HepG2 (cell line): ENCODE data around the gene RBM23. TPM values are rescaled to one million over a fixed set of nuclear protein-coding genes. Genes with fewer than 3 reads are reported as not detected.

Experiments
- AKAP8 ChIP-seq: sonication (generic); formaldehyde crosslinking; IDR thresholded peaks from 2 replicates; pipeline ENCODE4 v1.5.1; 2020; ENCODE audit warnings: mild to moderate bottlenecking, missing genetic modification reagents
- ARHGAP35 ChIP-seq: sonication (generic); formaldehyde crosslinking; IDR thresholded peaks from 2 replicates; pipeline ENCODE4 v1.9.0; 2022; ENCODE audit warnings: mild to moderate bottlenecking, inconsistent platforms, moderate library complexity, missing genetic modification reagents, borderline replicate concordance
- ARNTL ChIP-seq: sonication (generic); formaldehyde crosslinking; IDR thresholded peaks from 2 replicates; pipeline ENCODE4 v1.4.0; 2020; ENCODE audit warnings: mild to moderate bottlenecking, missing genetic modification reagents
- CREM ChIP-seq, 2 experiments: sonication (generic) in 1 of 2; formaldehyde crosslinking in 1 of 2; IDR thresholded peaks; 2 replicates each; pipeline versions ENCODE4 v1.4.0 to v1.6.1; 2016 to 2020; ENCODE audit warnings: antibody characterized with exemption in 1 of 2, mild to moderate bottlenecking in 1 of 2, missing genetic modification reagents in 1 of 2
- EP300 ChIP-seq, 3 experiments: sonication (generic) in 1 of 3; formaldehyde crosslinking in 1 of 3; IDR thresholded peaks; 2 replicates each; pipeline versions ENCODE4 v1.5.1 to v1.6.1; 2011 to 2020; ENCODE audit warnings: low read depth in 2 of 3, low read length in 2 of 3, borderline replicate concordance in 1 of 3, improper control_type of control experiment in 1 of 3, mild to moderate bottlenecking in 1 of 3, missing genetic modification reagents in 1 of 3, moderate library complexity in 1 of 3
- FOXA3 ChIP-seq: IDR thresholded peaks from 2 replicates; pipeline ENCODE4 v1.6.1; 2016; ENCODE audit warnings: missing genetic modification reagents, missing compliant biosample characterization
- HNF4A ChIP-seq: sonication (generic); formaldehyde crosslinking; IDR thresholded peaks from 2 replicates; pipeline ENCODE4 v1.4.0; 2020; ENCODE audit warnings: missing genetic modification reagents
- HOXA3 ChIP-seq: sonication (generic); formaldehyde crosslinking; IDR thresholded peaks from 2 replicates; pipeline ENCODE4 v1.5.0; 2020; ENCODE audit warnings: missing genetic modification reagents
- MAF1 ChIP-seq: sonication (generic); formaldehyde crosslinking; IDR thresholded peaks from 2 replicates; pipeline ENCODE4 v1.5.0; 2020; ENCODE audit warnings: missing genetic modification reagents, borderline replicate concordance
- PITX1 ChIP-seq: sonication (generic); formaldehyde crosslinking; IDR thresholded peaks from 2 replicates; pipeline ENCODE4 v1.5.1; 2020; ENCODE audit warnings: mild to moderate bottlenecking, missing genetic modification reagents
- SAP130 ChIP-seq: IDR thresholded peaks from 2 replicates; pipeline ENCODE4 v1.6.1; 2016; ENCODE audit warnings: low read depth
- ZFP82 ChIP-seq: sonication (generic); formaldehyde crosslinking; IDR thresholded peaks from 2 replicates; pipeline ENCODE4 v1.5.1; 2020; ENCODE audit warnings: mild to moderate bottlenecking, missing genetic modification reagents, borderline replicate concordance
- ZNF572 ChIP-seq: sonication (generic); formaldehyde crosslinking; IDR thresholded peaks from 2 replicates; pipeline ENCODE4 v1.5.1; 2020; ENCODE audit warnings: mild to moderate bottlenecking, missing genetic modification reagents
- ZNF672 ChIP-seq: sonication (generic); formaldehyde crosslinking; IDR thresholded peaks from 2 replicates; pipeline ENCODE4 v1.8.1; 2022; ENCODE audit warnings: missing genetic modification reagents
- ZNF720 ChIP-seq: sonication (generic); formaldehyde crosslinking; IDR thresholded peaks from 2 replicates; pipeline ENCODE4 v1.4.0; 2020; ENCODE audit warnings: missing genetic modification reagents
- ZSCAN29 ChIP-seq: sonication (generic); formaldehyde crosslinking; conservative IDR thresholded peaks from 2 replicates; pipeline ENCODE4 v1.4.0; 2020; ENCODE audit warnings: mild to moderate bottlenecking, missing genetic modification reagents
- polyA plus RNA-seq, 8 experiments: library from polyadenylated mRNA; depleted of rRNA in 3 of 8; stranded (reverse) in 7 of 8; unstranded in 1 of 8; fragments of >200 nt; fragmentation: Illumina TruSeq in 4 of 8; extraction: Trizol in 4 of 8; gene quantifications; 2 replicates each; pipeline versions ENCODE4 v1.2.1 to v1.2.3, GENCODE V29; 2011 to 2016; ENCODE audit warnings: low read depth in 4 of 8, missing spikeins in 1 of 8, mixed read lengths in 1 of 8; ENCODE audit not compliant: insufficient read depth in 1 of 8
- total RNA-seq, 5 experiments: library from RNA; depleted of rRNA; stranded (reverse); fragments of >200 nt; fragmentation: Illumina TruSeq; extraction: Trizol; gene quantifications; 2 replicates each; pipeline ENCODE4 v1.2.3, GENCODE V29; 2016; ENCODE audit warnings: low read depth in 1 of 5
- TF ChIP-seq, protein P1 (sequence below): sonication (generic); formaldehyde crosslinking; IDR thresholded peaks from 2 replicates; pipeline ENCODE4 v1.4.0; 2020; ENCODE audit warnings: missing genetic modification reagents, low read depth, mild to moderate bottlenecking, borderline replicate concordance
- TF ChIP-seq, protein P2 (sequence below): sonication (generic); formaldehyde crosslinking; IDR thresholded peaks from 2 replicates; pipeline ENCODE4 v1.4.0; 2020; ENCODE audit warnings: missing genetic modification reagents
- TF ChIP-seq, protein P3 (sequence below): IDR thresholded peaks from 2 replicates; pipeline ENCODE4 v1.6.1; 2012; ENCODE audit warnings: low read depth, low read length, improper control_type of control experiment
- TF ChIP-seq, protein P4 (sequence below): sonication (generic); formaldehyde crosslinking; IDR thresholded peaks from 2 replicates; pipeline ENCODE4 v1.8.1; 2022; ENCODE audit warnings: low read depth, mild to moderate bottlenecking, missing genetic modification reagents

RBM23 gene
- total and polyA plus RNA-seq, 2 of the 13 experiments (the other 11 are each of a cell fraction or from before 2014, with no cell fraction given) = 1.5 to 2.1 TPM

DNA sequence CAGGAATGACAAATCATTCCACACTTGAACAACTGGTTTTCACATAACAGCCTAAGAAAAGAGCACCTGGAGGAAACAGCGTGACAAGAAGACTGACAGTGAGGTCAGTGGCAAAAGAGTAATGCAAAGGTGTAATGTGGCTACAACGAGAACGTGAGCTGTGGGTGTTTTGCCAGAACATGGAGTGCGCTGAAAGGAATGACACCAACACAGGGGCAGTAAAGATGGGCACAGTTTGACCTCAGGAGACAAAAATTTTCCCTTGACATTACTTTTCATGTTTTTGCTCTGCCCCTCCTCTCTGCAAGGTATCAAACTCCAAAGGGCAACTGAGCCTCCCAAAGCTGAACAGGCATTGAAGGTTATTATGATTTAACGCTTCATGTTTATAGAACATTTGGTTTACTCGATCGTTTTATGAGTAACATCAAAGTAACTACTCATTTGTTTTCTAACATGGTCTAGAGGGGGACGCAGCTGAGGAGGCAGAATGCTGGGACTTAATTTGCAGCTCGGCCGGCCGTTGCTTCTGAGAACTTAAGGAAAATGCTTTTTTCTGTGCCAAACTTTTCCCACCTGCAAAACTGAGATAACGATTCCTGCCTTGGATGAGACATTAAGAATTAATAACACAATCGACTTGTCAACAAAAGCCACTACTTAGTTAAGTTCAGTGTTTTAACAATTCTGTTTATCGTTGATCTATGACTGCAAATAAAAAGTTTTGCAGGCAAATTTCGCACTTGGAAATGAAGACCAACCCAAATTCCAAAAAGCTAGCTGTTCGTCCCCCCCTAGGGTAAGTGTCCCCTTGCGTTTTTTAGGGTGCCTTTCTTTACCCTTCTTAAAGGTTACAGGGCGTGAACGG is 37.0 kb upstream of the RBM23 start (continued):
- 0 out of 2 replicates have a peak, but pooled peaks have one; percentile 5 for TF ChIP-seq ARHGAP35 (CRISPR knock-in tag)
- TF ChIP-seq, protein P1, sequence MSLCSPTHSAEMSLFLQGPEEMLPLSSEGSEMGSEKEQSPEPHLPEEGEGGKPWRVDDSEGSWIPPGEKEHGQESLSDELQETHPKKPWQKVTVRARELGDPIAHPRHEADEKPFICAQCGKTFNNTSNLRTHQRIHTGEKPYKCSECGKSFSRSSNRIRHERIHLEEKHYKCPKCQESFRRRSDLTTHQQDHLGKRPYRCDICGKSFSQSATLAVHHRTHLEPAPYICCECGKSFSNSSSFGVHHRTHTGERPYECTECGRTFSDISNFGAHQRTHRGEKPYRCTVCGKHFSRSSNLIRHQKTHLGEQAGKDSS (CRISPR knock-in tag) = 0 out of 2 replicates have a peak, but pooled peaks have one; percentile 21
- no peak for TF ChIP-seq ZNF720 (CRISPR knock-in tag)
- peak; percentile 52 for TF ChIP-seq PITX1
- peak; percentile 11; the same call in 1 of the 2 replicates for TF ChIP-seq SAP130 (CRISPR knock-in tag)
- no peak for TF ChIP-seq ZFP82
- no peak; the same call in 1 of the 2 replicates for TF ChIP-seq AKAP8
- peak; percentile 61; the same call in 1 of the 2 replicates for TF ChIP-seq HOXA3
- peak; percentile 25; the same call in 1 of the 2 replicates for TF ChIP-seq CREM (IDR thresholded peaks at IDR 0.05)
- no peak for TF ChIP-seq CREM (CRISPR knock-in tag; IDR thresholded peaks at IDR 0.05)
- TF ChIP-seq MAF1 (CRISPR knock-in tag) = 0 out of 2 replicates have a peak, but pooled peaks have one; percentile 33
- 0 out of 2 replicates have a peak, but pooled peaks have one; percentile 61 for TF ChIP-seq ZNF572 (CRISPR knock-in tag)
- TF ChIP-seq HNF4A = peak; percentile 86
- TF ChIP-seq ZNF672 (CRISPR knock-in tag) = no peak
- TF ChIP-seq, protein P2, sequence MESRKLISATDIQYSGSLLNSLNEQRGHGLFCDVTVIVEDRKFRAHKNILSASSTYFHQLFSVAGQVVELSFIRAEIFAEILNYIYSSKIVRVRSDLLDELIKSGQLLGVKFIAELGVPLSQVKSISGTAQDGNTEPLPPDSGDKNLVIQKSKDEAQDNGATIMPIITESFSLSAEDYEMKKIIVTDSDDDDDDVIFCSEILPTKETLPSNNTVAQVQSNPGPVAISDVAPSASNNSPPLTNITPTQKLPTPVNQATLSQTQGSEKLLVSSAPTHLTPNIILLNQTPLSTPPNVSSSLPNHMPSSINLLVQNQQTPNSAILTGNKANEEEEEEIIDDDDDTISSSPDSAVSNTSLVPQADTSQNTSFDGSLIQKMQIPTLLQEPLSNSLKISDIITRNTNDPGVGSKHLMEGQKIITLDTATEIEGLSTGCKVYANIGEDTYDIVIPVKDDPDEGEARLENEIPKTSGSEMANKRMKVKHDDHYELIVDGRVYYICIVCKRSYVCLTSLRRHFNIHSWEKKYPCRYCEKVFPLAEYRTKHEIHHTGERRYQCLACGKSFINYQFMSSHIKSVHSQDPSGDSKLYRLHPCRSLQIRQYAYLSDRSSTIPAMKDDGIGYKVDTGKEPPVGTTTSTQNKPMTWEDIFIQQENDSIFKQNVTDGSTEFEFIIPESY (CRISPR knock-in tag) = peak; percentile 37; the same call in 1 of the 2 replicates
- TF ChIP-seq, protein P3, sequence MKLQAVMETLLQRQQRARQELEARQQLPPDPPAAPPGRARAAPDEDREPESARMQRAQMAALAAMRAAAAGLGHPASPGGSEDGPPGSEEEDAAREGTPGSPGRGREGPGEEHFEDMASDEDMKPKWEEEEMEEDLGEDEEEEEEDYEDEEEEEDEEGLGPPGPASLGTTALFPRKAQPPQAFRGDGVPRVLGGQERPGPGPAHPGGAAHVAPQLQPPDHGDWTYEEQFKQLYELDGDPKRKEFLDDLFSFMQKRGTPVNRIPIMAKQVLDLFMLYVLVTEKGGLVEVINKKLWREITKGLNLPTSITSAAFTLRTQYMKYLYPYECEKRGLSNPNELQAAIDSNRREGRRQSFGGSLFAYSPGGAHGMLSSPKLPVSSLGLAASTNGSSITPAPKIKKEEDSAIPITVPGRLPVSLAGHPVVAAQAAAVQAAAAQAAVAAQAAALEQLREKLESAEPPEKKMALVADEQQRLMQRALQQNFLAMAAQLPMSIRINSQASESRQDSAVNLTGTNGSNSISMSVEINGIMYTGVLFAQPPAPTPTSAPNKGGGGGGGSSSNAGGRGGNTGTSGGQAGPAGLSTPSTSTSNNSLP = 0 out of 2 replicates have a peak, but pooled peaks have one; percentile 22
- no peak for TF ChIP-seq ZSCAN29 (CRISPR knock-in tag)
- 0 out of 2 replicates have a peak, but pooled peaks have one; percentile 8 for TF ChIP-seq FOXA3 (CRISPR knock-in tag)
- TF ChIP-seq, protein P4, sequence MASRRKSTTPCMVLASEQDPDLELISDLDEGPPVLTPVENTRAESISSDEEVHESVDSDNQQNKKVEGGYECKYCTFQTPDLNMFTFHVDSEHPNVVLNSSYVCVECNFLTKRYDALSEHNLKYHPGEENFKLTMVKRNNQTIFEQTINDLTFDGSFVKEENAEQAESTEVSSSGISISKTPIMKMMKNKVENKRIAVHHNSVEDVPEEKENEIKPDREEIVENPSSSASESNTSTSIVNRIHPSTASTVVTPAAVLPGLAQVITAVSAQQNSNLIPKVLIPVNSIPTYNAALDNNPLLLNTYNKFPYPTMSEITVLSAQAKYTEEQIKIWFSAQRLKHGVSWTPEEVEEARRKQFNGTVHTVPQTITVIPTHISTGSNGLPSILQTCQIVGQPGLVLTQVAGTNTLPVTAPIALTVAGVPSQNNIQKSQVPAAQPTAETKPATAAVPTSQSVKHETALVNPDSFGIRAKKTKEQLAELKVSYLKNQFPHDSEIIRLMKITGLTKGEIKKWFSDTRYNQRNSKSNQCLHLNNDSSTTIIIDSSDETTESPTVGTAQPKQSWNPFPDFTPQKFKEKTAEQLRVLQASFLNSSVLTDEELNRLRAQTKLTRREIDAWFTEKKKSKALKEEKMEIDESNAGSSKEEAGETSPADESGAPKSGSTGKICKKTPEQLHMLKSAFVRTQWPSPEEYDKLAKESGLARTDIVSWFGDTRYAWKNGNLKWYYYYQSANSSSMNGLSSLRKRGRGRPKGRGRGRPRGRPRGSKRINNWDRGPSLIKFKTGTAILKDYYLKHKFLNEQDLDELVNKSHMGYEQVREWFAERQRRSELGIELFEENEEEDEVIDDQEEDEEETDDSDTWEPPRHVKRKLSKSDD (CRISPR knock-in tag) = peak; percentile 70; the same call in 1 of the 2 replicates
- no peak for TF ChIP-seq ARNTL
- peak in 1 of 2 experiments; percentile 25; a peak in 1 of 4 replicates for TF ChIP-seq EP300 (IDR thresholded peaks at IDR 0.05; ENCODE audit: low read depth in 2 of 2, low read length in 2 of 2)
- no peak for TF ChIP-seq EP300 (CRISPR knock-in tag; IDR thresholded peaks at IDR 0.05; ENCODE audit: borderline replicate concordance)
